OCI-LY7 (cell line): ENCODE measurements around the gene YKT6. TPM values are rescaled to one million over a fixed set of nuclear protein-coding genes. Genes with fewer than 3 reads are reported as not detected.

Experiments used
- BruUV-seq: library from RNA; stranded (reverse); fragments of 400-500 nt; replicated peaks from 2 replicates; lab custom pipeline; 2021; lab: Mats Ljungman, UMichigan
- CTCF ChIA-PET: fragments of 300-600 bp; sonication (Branson Sonifier 250); formaldehyde crosslinking; loops from one replicate; lab custom pipeline; 2022; ENCODE audit warnings: antibody characterized with exemption; ENCODE audit not compliant: unreplicated experiment; lab: Charles Lee
- POLR2A ChIA-PET: fragments of 300-600 bp; sonication (Branson Sonifier 250); formaldehyde crosslinking; loops from one replicate; lab custom pipeline; 2022; ENCODE audit warnings: antibody characterized with exemption; lab: Charles Lee
- DNase-seq: peaks from one replicate; pipeline ENCODE4 v3.0.0-alpha.2; 2015; ENCODE audit warnings: low spot score
- H2AFZ ChIP-seq: fragments of 200-600 bp; sonication (generic), shearing (Covaris generic); 2 replicates; pipeline ENCODE4 v1.6.1; 2014; ENCODE audit warnings: mild to moderate bottlenecking, antibody characterized with exemption, low read length, moderate library complexity
- H3K27ac ChIP-seq: fragments of 200-600 bp; sonication (generic); 2 replicates; pipeline ENCODE4 v1.5.1; 2014; ENCODE audit warnings: mixed run types, low read depth, mild to moderate bottlenecking, moderate library complexity, low read length, inconsistent platforms; ENCODE audit not compliant: poor library complexity, severe bottlenecking
- H3K36me3 ChIP-seq: fragments of 200-600 bp; sonication (generic); 2 replicates; pipeline ENCODE4 v1.6.1; 2014; ENCODE audit warnings: mild to moderate bottlenecking, antibody characterized with exemption, low read length, moderate library complexity, mixed read lengths; ENCODE audit not compliant: insufficient read depth
- H3K4me1 ChIP-seq: fragments of 200-600 bp; sonication (generic); 2 replicates; pipeline ENCODE4 v1.5.1; 2014; ENCODE audit warnings: mild to moderate bottlenecking, low read length; ENCODE audit not compliant: insufficient read depth, poor library complexity, severe bottlenecking
- H3K4me2 ChIP-seq: fragments of 200-600 bp; sonication (generic); 2 replicates; pipeline ENCODE4 v1.6.1; 2014; ENCODE audit warnings: mild to moderate bottlenecking, low read length
- H3K4me3 ChIP-seq: fragments of 200-600 bp; sonication (generic); 2 replicates; pipeline ENCODE4 v1.5.1; 2014; ENCODE audit warnings: mild to moderate bottlenecking, low read depth, low read length; ENCODE audit not compliant: poor library complexity, severe bottlenecking
- H3K79me2 ChIP-seq: fragments of 200-600 bp; sonication (generic); 2 replicates; pipeline ENCODE4 v1.6.1; 2016; ENCODE audit warnings: low read depth, mild to moderate bottlenecking, low read length, moderate library complexity, mixed read lengths; ENCODE audit not compliant: insufficient read depth
- H3K9me2 ChIP-seq: fragments of 200-600 bp; sonication (generic); 2 replicates; pipeline ENCODE4 v1.6.1; 2016; ENCODE audit warnings: mild to moderate bottlenecking, low read length, mixed read lengths; ENCODE audit not compliant: insufficient read depth
- H3K9me3 ChIP-seq: fragments of 200-600 bp; sonication (generic); 2 replicates; pipeline ENCODE4 v1.6.1; 2014; ENCODE audit warnings: mild to moderate bottlenecking, mixed run types, low read length, mixed read lengths
- H4K20me1 ChIP-seq: fragments of 200-600 bp; sonication (generic); 2 replicates; pipeline ENCODE4 v1.6.1; 2014; ENCODE audit warnings: mild to moderate bottlenecking, antibody characterized with exemption, low read length, moderate library complexity, mixed read lengths; ENCODE audit not compliant: insufficient read depth
- EZH2phosphoT487 ChIP-seq: fragments of 200-600 bp; sonication (generic); IDR thresholded peaks from 2 replicates; pipeline ENCODE4 v1.6.1; 2018; ENCODE audit warnings: low read depth, borderline replicate concordance, mild to moderate bottlenecking, mixed run types, antibody characterized with exemption, low read length, moderate library complexity, mixed read lengths
- intact Hi-C: fragments of 100-400 bp; cut with micrococcal nuclease; formaldehyde crosslinking; loops from one replicate; pipeline ENCODE4 v1.10.0; 2022; ENCODE audit not compliant: unreplicated experiment
- total RNA-seq, 2 experiments: library from RNA; depleted of rRNA in 1 of 2; stranded (reverse); fragments of >200 nt in 1 of 2; shearing (Covaris generic) in 1 of 2; gene quantifications; 2 replicates each; pipeline ENCODE4 v1.2.3, GENCODE V29; 2014 to 2022
- TF ChIP-seq, protein P1 (sequence below): fragments of 200-600 bp; sonication (generic); conservative IDR thresholded peaks from 2 replicates; pipeline ENCODE4 v1.5.1; 2014; ENCODE audit warnings: mild to moderate bottlenecking, antibody characterized with exemption, low read length, moderate library complexity, mixed read lengths

YKT6 gene
- total RNA-seq, 2 experiments from 2014 or later, result 50.6 to 74.2 TPM

DNA sequence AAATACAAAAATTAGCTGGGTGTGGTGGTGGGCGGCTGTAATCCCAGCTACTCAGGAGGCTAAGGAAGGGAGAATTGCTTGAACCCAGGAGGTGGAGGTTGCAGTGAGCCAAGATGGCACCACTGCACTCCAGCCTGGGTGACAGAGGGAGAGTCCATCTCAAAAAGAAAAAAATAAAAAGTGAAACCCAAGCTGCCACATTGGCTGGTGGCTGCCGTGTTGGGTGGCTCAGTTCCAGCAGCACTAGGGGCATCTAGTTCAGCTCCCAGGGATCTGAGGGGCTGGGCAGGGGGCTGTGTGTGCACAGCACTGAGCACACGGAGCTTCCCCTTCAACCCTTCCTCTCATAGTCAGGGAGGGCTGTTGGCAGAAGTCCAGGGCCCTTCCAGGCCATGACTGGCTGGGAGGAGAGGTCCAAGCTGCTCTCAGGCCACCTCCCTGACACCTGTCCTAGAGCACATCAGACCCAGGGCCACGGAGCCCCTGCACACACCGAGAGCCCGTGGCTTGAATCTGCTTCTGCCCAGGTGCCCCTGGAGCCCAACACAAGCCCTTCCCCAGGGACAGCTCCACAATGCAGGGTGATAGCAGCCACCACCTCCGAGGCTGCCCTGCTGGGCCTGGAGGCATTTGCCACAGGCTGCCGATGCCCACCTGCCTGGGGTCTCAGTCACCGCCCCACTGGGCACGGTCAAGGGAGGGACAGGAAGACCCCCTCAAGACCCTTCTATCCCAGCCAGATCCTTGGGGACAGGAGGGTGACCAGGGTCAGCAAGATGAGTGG is 47.3 kb downstream of the YKT6 start:
- H3K36me3 ChIP-seq, result no peaks in the 10 kb centered on the region
- no peaks in the 10 kb centered on the region for H3K9me3 ChIP-seq
- H3K4me1 ChIP-seq, result no peaks in the 10 kb centered on the region
- no peak overlapping the region for H3K4me2 ChIP-seq
- no peak overlapping the region for H3K27ac ChIP-seq
- DNase-seq, result no peak
- no peaks in the 10 kb centered on the region for H3K79me2 ChIP-seq
- TF ChIP-seq, protein P1, sequence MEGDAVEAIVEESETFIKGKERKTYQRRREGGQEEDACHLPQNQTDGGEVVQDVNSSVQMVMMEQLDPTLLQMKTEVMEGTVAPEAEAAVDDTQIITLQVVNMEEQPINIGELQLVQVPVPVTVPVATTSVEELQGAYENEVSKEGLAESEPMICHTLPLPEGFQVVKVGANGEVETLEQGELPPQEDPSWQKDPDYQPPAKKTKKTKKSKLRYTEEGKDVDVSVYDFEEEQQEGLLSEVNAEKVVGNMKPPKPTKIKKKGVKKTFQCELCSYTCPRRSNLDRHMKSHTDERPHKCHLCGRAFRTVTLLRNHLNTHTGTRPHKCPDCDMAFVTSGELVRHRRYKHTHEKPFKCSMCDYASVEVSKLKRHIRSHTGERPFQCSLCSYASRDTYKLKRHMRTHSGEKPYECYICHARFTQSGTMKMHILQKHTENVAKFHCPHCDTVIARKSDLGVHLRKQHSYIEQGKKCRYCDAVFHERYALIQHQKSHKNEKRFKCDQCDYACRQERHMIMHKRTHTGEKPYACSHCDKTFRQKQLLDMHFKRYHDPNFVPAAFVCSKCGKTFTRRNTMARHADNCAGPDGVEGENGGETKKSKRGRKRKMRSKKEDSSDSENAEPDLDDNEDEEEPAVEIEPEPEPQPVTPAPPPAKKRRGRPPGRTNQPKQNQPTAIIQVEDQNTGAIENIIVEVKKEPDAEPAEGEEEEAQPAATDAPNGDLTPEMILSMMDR, result no peak
- no peak for TF ChIP-seq EZH2phosphoT487
- no peak overlapping the region for H2AFZ ChIP-seq
- BruUV-seq, result no TSS peak
- no peaks in the 10 kb centered on the region for H4K20me1 ChIP-seq
- CTCF ChIA-PET, result no interaction called here
- no peaks in the 10 kb centered on the region for H3K9me2 ChIP-seq
- POLR2A ChIA-PET, result no interaction called here
- intact Hi-C loops, result no loop called here
- H3K4me3 ChIP-seq, result no peak overlapping the region

DNA sequence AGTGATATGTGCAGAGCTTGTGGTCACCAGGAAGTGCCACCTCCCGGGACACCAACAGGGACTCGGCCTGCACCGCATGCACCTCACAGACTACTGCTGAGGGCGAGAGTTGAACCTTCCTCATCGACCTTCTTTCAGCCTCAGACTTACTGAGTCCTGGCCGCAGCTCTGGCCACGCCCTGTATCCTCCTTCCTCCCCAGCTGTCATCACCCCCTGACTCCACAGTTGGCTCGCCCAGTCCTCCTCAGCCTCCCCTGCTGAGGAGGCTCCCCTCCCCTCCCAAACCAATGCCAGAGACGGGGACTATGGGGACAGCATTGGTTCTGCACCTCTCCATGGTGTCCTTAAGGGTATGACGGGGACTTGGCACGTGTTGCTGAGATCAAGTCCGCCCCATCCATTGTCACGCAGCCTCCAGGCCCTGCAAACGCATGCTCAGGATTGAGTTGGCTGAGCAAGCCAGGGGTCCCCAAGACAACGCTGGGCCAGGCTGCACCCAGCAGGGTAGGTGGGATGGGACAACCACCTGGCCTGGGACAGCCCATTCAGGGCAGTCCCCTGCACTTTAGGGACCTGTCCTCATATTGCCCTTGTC is 49.0 kb downstream of the YKT6 start:
- TF ChIP-seq, protein P1, result no peak
- no peak for TF ChIP-seq EZH2phosphoT487
- H3K4me2 ChIP-seq, result no peak overlapping the region
- H3K4me3 ChIP-seq, result no peak overlapping the region
- H3K36me3 ChIP-seq, result no peaks in the 10 kb centered on the region
- no peaks in the 10 kb centered on the region for H3K9me3 ChIP-seq
- H3K9me2 ChIP-seq, result no peaks in the 10 kb centered on the region
- no peaks in the 10 kb centered on the region for H3K79me2 ChIP-seq
- CTCF ChIA-PET, result interaction anchor here (0.5 kb wide), 1 partner anchor 21 kb away, joined by 3 read pairs; no protein-coding TSS in a partner anchor
- no peaks in the 10 kb centered on the region for H4K20me1 ChIP-seq
- H2AFZ ChIP-seq, result no peak overlapping the region
- POLR2A ChIA-PET, result no interaction called here
- no peak overlapping the region for H3K27ac ChIP-seq
- intact Hi-C loops, result no loop called here
- no peaks in the 10 kb centered on the region for H3K4me1 ChIP-seq
- no TSS peak for BruUV-seq
- DNase-seq, result no peak

DNA sequence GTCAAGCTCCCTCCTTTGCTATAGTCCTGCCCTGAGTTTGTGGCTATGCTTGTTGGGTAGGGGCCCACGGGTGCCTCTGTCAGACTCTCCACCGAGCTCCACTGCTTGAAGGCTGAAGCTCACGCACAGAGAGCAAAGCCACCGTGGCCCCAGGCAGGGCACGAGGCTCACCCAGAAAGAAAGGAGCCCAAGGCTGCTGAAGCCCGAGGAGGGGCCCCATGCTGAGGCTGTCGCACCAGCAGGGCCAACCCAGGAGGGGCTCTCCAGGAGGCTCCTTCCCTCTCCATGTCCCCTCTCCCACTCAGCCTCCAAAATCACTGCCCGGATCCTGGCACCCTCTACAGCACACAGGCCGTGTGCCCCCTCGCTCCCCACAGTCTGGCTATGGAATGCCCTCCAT is 50.5 kb downstream of the YKT6 start:
- H3K9me2 ChIP-seq, result no peaks in the 10 kb centered on the region
- no peak overlapping the region for H3K4me2 ChIP-seq
- no TSS peak for BruUV-seq
- no peak overlapping the region for H2AFZ ChIP-seq
- H3K27ac ChIP-seq, result no peak overlapping the region
- TF ChIP-seq, protein P1, result no peak
- no peak for TF ChIP-seq EZH2phosphoT487
- DNase-seq, result no peak
- no peaks in the 10 kb centered on the region for H3K4me1 ChIP-seq
- H3K9me3 ChIP-seq, result no peaks in the 10 kb centered on the region
- no peaks in the 10 kb centered on the region for H4K20me1 ChIP-seq
- ChIA-PET CTCF (no interaction called here), POLR2A (no interaction called here)
- no peak overlapping the region for H3K4me3 ChIP-seq
- H3K36me3 ChIP-seq, result no peaks in the 10 kb centered on the region
- no peaks in the 10 kb centered on the region for H3K79me2 ChIP-seq
- intact Hi-C loops, result no loop called here
